Effector memory CD4-positive, alpha-beta T cell (primary cell): ENCODE measurements around the gene SPTLC1.

Experiments
- DNase-seq, 3 donors: peaks; one replicate each; pipeline ENCODE4 v3.0.0-alpha.2; 2020
- H3K27ac ChIP-seq: 2 replicates; pipeline ENCODE4 v1.7.0; 2013; ENCODE audit warnings: mild to moderate bottlenecking, low read length, moderate library complexity; ENCODE audit not compliant: insufficient read depth, poor library complexity, severe bottlenecking
- H3K27me3 ChIP-seq: replicated peaks from 2 replicates; pipeline ENCODE4 v1.7.0; 2013; ENCODE audit warnings: mild to moderate bottlenecking, low read length; ENCODE audit not compliant: insufficient read depth, control insufficient read depth, poor library complexity, severe bottlenecking
- H3K36me3 ChIP-seq: 2 replicates; pipeline ENCODE4 v1.7.0; 2013; ENCODE audit warnings: mild to moderate bottlenecking, low read length, moderate library complexity; ENCODE audit not compliant: control insufficient read depth, insufficient read depth
- H3K4me1 ChIP-seq: 2 replicates; pipeline ENCODE4 v1.7.0; 2013; ENCODE audit warnings: low read length, mild to moderate bottlenecking; ENCODE audit not compliant: control insufficient read depth, insufficient read depth, poor library complexity, severe bottlenecking
- H3K4me3 ChIP-seq: 2 replicates; pipeline ENCODE4 v1.7.0; 2013; ENCODE audit warnings: low read length, low read depth, mild to moderate bottlenecking; ENCODE audit not compliant: insufficient read depth, poor library complexity, severe bottlenecking
- H3K9me3 ChIP-seq: 2 replicates; pipeline ENCODE4 v1.7.0; 2013; ENCODE audit warnings: mild to moderate bottlenecking, low read length, moderate library complexity; ENCODE audit not compliant: control insufficient read depth

The SPTLC1 gene

DNA sequence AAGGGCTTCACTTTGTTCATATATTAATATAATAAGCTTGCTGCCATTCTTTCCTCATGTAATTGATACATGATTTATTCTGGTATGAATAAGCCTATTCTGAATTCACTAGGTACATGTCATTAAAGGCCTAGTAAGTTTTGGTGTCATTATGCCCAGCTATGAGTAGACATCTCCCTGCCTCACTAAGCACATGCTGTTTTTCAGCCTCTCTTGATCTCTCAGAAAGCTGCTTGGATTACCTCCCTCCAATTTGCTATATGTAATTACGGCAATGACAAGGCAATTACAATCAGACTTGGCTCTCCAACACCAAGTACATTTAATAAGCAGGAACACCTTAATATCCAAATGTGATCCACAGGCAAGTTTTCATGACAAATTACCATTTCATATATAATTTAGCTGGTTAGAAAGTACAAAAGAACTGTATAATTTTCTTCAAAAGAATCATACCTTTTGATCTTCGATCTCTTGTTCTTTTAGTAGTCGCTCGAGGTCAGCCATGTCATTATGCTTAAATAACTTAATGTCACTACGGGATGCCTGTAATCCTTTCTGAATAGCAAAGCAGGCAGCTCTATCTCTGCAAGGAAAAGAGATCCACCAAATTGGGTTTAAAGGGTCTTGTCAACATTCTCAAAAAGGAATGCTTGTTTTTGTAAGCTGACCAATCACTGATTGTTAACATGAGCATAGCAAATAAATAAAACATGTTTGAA, 56.3 kb downstream of the SPTLC1 start:
- DNase-seq: no peak
- peaks cover 54% of the 10 kb centered on the region for H3K36me3 ChIP-seq
- H3K27ac ChIP-seq: no peak overlapping the region
- H3K27me3 ChIP-seq: no peaks in the 10 kb centered on the region
- peaks cover 14% of the 10 kb centered on the region for H3K9me3 ChIP-seq
- no peak overlapping the region for H3K4me3 ChIP-seq
- peaks cover 3% of the 10 kb centered on the region for H3K4me1 ChIP-seq

DNA sequence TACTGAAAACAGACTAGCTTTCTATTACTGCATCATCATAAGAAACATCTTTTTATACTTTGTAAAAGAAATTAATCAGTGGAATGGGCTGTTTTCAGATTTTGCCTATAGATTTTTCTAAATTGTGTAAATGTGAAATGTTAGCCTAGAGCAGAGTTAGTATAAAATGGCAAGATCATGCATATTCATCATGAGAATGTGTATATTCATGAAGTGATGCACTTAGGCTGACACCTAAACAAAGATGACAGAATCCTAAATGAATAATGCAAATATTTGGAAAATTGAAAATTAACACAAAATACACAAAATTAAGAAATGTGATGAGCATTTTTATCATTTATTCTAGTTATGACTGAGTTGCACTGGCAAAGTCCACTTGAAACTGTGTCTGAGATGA, 57.2 kb downstream of the SPTLC1 start:
- peaks cover 14% of the 10 kb centered on the region for H3K9me3 ChIP-seq
- DNase-seq: no peak
- H3K27ac ChIP-seq: no peak overlapping the region
- peaks cover 54% of the 10 kb centered on the region for H3K36me3 ChIP-seq
- no peaks in the 10 kb centered on the region for H3K27me3 ChIP-seq
- peaks cover 3% of the 10 kb centered on the region for H3K4me1 ChIP-seq
- H3K4me3 ChIP-seq: no peak overlapping the region

DNA sequence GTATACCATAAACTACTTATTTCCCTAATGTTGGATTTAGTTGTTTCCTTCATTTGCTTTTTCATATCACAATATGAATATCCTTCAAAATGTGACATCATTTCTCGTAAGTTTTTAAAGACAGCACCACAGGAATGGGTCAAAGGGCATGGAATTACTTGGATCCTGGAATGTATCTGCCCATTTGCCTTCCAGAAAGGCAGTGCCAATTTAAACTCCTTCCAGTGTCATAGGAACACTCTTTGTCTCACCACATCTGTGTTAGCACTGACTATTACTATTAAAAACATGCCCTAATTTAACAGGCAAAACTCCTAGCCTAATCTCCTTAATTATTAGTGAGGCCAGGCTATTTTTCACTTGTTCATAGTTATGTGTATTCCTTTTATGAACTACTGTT, 58.0 kb downstream of the SPTLC1 start:
- Histone ChIP-seq H3K4me1 (peaks cover 3% of the 10 kb centered on the region), H3K27ac (no peak overlapping the region), H3K36me3 (peaks cover 50% of the 10 kb centered on the region), H3K27me3 (no peaks in the 10 kb centered on the region), H3K4me3 (no peak overlapping the region), H3K9me3 (peaks cover 8% of the 10 kb centered on the region)
- DNase-seq: no peak

DNA sequence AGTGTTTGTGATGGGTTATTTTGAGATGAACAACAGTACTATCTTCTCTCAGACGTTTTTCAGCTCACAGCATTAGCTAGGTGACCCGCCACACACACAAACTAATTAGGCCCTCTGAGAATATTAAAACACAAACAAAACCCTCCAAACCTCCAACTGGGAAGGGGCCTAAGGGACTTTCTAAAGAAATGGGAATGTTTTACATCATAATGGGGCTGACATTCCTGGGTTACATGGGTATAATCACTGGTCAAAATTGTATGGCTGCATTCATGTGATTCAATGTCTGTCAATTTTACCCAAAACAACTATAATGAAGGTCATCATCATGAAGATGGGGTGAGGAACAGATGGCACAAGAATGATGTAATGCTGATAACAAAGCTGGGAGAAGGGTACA, 59.6 kb downstream of the SPTLC1 start:
- H3K9me3 ChIP-seq: no peaks in the 10 kb centered on the region
- H3K36me3 ChIP-seq: peaks cover 45% of the 10 kb centered on the region

DNA sequence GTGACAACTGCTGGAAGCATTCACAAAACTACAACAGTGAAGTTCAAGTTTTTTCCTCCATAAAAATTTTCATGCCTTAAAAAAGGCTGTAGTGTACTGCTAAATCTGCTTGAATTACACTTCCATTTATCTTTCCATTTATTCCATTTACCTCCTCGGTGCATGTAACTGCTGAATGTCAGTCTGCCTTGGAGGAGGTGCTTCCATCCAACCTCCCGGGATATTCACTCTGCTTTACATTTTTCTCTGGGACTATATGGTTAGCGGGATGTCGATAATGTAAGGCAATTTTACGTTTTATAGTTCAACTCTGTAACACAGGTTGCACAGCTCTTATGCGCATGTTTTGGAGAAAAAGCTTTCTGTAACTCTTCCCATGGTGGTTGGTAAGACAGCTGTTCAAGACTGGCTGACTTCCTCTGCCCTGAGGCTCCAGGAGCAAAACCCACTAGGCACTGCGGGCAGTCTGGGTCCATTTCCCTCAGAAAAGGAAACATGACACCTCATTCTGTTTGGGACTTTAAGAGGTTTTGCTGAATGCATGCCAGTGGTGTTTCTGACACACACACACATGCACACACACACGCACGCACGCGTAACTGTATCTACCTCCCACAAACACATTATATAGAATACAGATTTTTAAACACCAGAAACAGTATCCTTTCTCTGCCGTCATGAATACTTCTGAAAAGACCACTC, 66.1 kb downstream of the SPTLC1 start:
- peaks cover 55% of the 10 kb centered on the region for H3K36me3 ChIP-seq

More for the DNA sequence above, 59.6 kb downstream of the SPTLC1 start:
- DNase-seq: no peak
- Histone ChIP-seq H3K27ac (no peak overlapping the region), H3K27me3 (no peaks in the 10 kb centered on the region), H3K4me3 (no peak overlapping the region), H3K4me1 (peaks cover 3% of the 10 kb centered on the region)

DNA sequence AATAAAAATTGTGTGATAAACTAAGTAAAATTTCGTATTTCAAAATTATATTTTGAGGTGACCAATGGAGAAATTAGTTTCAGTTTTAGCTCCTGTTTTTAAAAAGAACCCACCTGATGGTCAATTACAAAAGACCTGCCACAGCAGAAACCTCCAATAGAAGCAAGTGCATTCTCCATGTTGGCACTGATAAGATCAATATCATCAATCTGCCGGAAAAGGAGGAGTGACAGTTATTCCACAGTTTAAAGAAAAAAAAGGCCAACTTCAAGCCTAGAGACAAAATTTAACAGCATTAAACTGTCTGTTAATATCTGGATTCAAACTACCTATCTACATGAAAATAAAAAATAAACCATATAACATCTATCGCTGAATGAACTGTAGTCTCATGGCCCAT, 67.7 kb downstream of the SPTLC1 start:
- peaks cover under 1% of the 10 kb centered on the region for H3K9me3 ChIP-seq
- no peak for DNase-seq
- no peaks in the 10 kb centered on the region for H3K27me3 ChIP-seq
- H3K27ac ChIP-seq: no peak overlapping the region
- H3K36me3 ChIP-seq: peaks cover 69% of the 10 kb centered on the region
- H3K4me3 ChIP-seq: no peak overlapping the region
- H3K4me1 ChIP-seq: no peaks in the 10 kb centered on the region

More for the DNA sequence above, 66.1 kb downstream of the SPTLC1 start:
- H3K4me1 ChIP-seq: no peaks in the 10 kb centered on the region
- no peak overlapping the region for H3K4me3 ChIP-seq
- H3K27me3 ChIP-seq: no peaks in the 10 kb centered on the region
- no peak for DNase-seq
- no peak overlapping the region for H3K27ac ChIP-seq
- no peaks in the 10 kb centered on the region for H3K9me3 ChIP-seq

DNA sequence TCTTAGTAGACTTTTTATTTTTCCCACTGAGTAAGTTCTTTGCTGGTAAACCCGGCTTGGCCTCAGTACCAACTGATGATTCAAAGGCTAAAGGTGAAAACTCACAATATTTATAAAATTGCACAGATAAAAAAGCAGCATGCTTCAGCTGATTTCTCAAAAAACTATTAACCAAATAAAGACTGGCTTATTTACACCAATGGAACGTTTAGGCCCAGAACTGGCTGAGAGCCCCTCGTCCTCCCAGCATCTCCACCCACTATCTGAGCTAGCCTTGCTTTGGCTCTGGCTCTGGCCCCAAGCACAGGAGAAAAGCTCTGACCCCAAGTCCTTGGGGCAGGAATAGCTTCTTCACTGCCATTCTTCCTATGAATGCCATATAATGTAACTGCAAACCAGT, 68.5 kb downstream of the SPTLC1 start:
- no peak overlapping the region for H3K27ac ChIP-seq
- H3K9me3 ChIP-seq: peaks cover 4% of the 10 kb centered on the region
- H3K27me3 ChIP-seq: no peaks in the 10 kb centered on the region
- no peaks in the 10 kb centered on the region for H3K4me1 ChIP-seq
- DNase-seq: no peak
- peaks cover 77% of the 10 kb centered on the region for H3K36me3 ChIP-seq
- no peak overlapping the region for H3K4me3 ChIP-seq

DNA sequence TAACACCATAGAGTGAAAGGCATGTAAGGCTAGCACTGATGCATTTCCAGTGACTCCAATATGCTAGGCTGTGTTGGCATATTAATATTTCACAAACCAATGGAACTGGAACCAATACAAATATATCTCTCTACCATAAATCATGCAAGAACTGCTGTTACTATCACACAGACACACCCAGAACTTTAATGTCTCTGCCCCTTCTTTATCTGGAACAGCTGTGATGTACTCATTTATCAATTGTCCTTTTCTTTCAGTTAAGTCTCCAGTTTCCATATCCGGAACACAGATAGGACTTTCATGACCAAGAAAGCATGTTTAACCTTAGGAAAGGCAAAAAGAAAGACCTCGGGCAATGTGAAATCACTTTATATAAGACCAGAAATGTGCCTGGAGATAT, 70.3 kb downstream of the SPTLC1 start:
- H3K36me3 ChIP-seq: peaks cover 73% of the 10 kb centered on the region
- peaks cover 4% of the 10 kb centered on the region for H3K9me3 ChIP-seq
- H3K4me1 ChIP-seq: no peaks in the 10 kb centered on the region
- DNase-seq: no peak
- no peaks in the 10 kb centered on the region for H3K27me3 ChIP-seq
- H3K27ac ChIP-seq: no peak overlapping the region
- no peak overlapping the region for H3K4me3 ChIP-seq

DNA sequence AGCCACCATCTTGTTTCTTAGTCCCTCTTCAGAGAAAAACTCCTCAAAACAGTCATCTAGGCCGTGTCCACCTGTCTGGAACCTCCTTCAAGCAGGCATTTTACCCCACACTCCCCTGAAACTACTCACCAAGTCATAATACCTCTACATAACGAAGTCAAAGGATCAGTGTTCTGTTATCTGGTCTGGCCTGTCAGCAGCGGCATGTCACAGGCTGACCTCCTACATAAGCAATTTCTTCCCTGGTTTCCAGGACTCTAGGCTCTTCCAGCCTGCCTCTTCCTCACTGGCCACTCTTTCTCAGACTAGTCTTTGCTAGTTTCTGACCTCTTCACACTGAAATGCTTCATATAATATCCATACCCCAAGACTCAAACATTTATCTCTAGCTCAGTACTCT, 72.2 kb downstream of the SPTLC1 start:
- no peak overlapping the region for H3K27ac ChIP-seq
- H3K4me1 ChIP-seq: no peaks in the 10 kb centered on the region
- H3K27me3 ChIP-seq: no peaks in the 10 kb centered on the region
- peaks cover 4% of the 10 kb centered on the region for H3K9me3 ChIP-seq
- no peak for DNase-seq
- H3K4me3 ChIP-seq: no peak overlapping the region
- H3K36me3 ChIP-seq: peaks cover 68% of the 10 kb centered on the region

DNA sequence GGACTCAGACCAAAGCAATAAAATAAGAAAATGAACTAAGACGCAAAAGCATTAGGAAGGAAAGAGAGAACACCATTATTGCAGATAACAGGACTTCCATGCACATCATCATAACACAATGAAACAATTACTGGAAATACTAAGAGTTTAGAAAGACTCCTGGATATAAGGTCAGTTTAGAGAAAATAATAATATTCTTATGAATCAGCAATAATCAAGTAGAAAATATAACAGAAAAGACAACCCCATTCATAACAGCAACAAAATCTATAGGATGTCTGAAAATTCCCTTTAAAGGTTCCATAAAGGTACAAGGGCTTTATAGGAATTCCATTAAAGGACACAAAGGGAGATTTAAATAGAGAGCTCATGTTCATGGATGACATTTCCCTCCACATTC, 73.0 kb downstream of the SPTLC1 start:
- Histone ChIP-seq H3K4me3 (no peak overlapping the region), H3K27me3 (no peaks in the 10 kb centered on the region), H3K9me3 (peaks cover 4% of the 10 kb centered on the region), H3K36me3 (peaks cover 67% of the 10 kb centered on the region), H3K4me1 (no peaks in the 10 kb centered on the region), H3K27ac (no peak overlapping the region)
- no peak for DNase-seq
